ENCODE data around the gene SGO2.
A peak's percentile ranks its signal among the peaks of the same experiment; 100 is the strongest.

The SGO2 gene

GRCh38 chr2:200590090-200590489 lies 64.1 kb downstream of the SGO2 start:
- Histone ChIP-seq H3K4me1 (ENCODE audit: control insufficient read depth in 2 of 2, insufficient read depth in 2 of 2, low read length in 2 of 2) (no peaks in the 10 kb centered on the region), H3K36me3 (ENCODE audit: control insufficient read depth in 2 of 2, insufficient read depth in 2 of 2, low read length in 2 of 2) (no peaks in the 10 kb centered on the region), H3K27me3 (ENCODE audit: control insufficient read depth in 2 of 2, insufficient read depth in 2 of 2, low read length in 2 of 2) (no peaks in the 10 kb centered on the region), H3K9ac (ENCODE audit: low read depth in 1 of 2, low read length in 2 of 2) (no peak overlapping the region), H3K9me3 (ENCODE audit: control insufficient read depth in 2 of 2, low read length in 2 of 2) (no peaks in the 10 kb centered on the region), H3K4me3 (ENCODE audit: low read length in 2 of 2) (no peak overlapping the region), H3K27ac (ENCODE audit: low read depth in 2 of 2, low read length in 2 of 2) (no peak overlapping the region)

DNA sequence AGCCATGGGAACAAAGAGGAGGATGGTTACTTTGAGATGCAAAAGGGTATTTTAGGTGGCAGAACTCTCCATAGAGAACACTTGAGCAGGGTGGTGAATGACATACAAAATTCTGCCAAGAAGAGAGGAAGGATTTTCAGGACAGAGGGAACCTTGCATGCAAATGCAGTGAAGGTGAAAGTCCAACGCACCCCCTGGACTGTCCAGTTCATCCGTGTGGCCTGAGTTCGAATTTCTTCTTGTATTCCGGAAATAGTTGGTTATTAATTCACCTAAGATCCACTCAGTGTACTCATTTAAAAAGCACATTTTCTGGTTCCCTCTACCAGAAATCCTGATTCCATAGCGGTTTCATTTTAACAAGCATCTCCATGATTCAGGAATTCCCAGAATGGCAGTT lies 65.3 kb downstream of the SGO2 start:
- no peaks in the 10 kb centered on the region for H3K27me3 ChIP-seq (ENCODE audit: control insufficient read depth in 2 of 2, insufficient read depth in 2 of 2, low read length in 2 of 2)
- H3K9me3 ChIP-seq (ENCODE audit: control insufficient read depth in 2 of 2, low read length in 2 of 2): no peaks in the 10 kb centered on the region
- no peak overlapping the region for H3K4me3 ChIP-seq (ENCODE audit: low read length in 2 of 2)
- no peaks in the 10 kb centered on the region for H3K4me1 ChIP-seq (ENCODE audit: control insufficient read depth in 2 of 2, insufficient read depth in 2 of 2, low read length in 2 of 2)
- no peak overlapping the region for H3K9ac ChIP-seq (ENCODE audit: low read depth in 1 of 2, low read length in 2 of 2)
- no peaks in the 10 kb centered on the region for H3K36me3 ChIP-seq (ENCODE audit: control insufficient read depth in 2 of 2, insufficient read depth in 2 of 2, low read length in 2 of 2)
- H3K27ac ChIP-seq (ENCODE audit: low read depth in 2 of 2, low read length in 2 of 2): no peak overlapping the region

GRCh38 chr2:200592406-200593075 lies 66.5 kb downstream of the SGO2 start:
- H3K9ac ChIP-seq (ENCODE audit: low read depth in 1 of 2, low read length in 2 of 2): no peak overlapping the region
- H3K4me1 ChIP-seq (ENCODE audit: control insufficient read depth in 2 of 2, insufficient read depth in 2 of 2, low read length in 2 of 2): peaks cover 4 to 5% of the 10 kb centered on the region in 2 donors
- H3K9me3 ChIP-seq (ENCODE audit: control insufficient read depth in 2 of 2, low read length in 2 of 2): no peaks in the 10 kb centered on the region
- H3K4me3 ChIP-seq (ENCODE audit: low read length in 2 of 2): no peak overlapping the region
- no peaks in the 10 kb centered on the region for H3K27me3 ChIP-seq (ENCODE audit: control insufficient read depth in 2 of 2, insufficient read depth in 2 of 2, low read length in 2 of 2)
- no peak overlapping the region for H3K27ac ChIP-seq (ENCODE audit: low read depth in 2 of 2, low read length in 2 of 2)
- H3K36me3 ChIP-seq (ENCODE audit: control insufficient read depth in 2 of 2, insufficient read depth in 2 of 2, low read length in 2 of 2): no peaks in the 10 kb centered on the region

DNA sequence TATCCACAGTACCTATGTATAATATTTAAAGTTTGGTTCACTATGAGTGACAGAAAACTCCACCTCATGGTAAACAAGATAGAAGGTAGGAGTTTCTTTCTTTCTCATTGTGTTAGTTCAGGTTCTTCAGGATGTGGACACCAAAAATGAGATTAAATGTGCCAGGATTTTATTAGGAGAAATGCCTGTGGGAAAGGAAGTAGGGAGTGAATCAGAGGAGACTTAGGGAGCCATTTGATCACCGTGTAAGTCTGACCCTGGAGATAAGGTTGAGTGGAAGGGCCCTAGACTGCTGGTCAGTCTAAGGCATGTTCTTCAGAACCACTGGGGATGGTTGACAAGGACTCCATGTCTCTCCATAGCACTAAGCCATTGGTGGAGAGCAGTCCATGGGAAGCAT lies 67.9 kb downstream of the SGO2 start:
- no peak overlapping the region for H3K4me3 ChIP-seq (ENCODE audit: low read length in 2 of 2)
- no peaks in the 10 kb centered on the region for H3K36me3 ChIP-seq (ENCODE audit: control insufficient read depth in 2 of 2, insufficient read depth in 2 of 2, low read length in 2 of 2)
- no peak overlapping the region for H3K9ac ChIP-seq (ENCODE audit: low read depth in 1 of 2, low read length in 2 of 2)
- H3K27ac ChIP-seq (ENCODE audit: low read depth in 2 of 2, low read length in 2 of 2): no peak overlapping the region
- H3K9me3 ChIP-seq (ENCODE audit: control insufficient read depth in 2 of 2, low read length in 2 of 2): no peaks in the 10 kb centered on the region
- peaks cover 4 to 5% of the 10 kb centered on the region in 2 donors for H3K4me1 ChIP-seq (ENCODE audit: control insufficient read depth in 2 of 2, insufficient read depth in 2 of 2, low read length in 2 of 2)
- H3K27me3 ChIP-seq (ENCODE audit: control insufficient read depth in 2 of 2, insufficient read depth in 2 of 2, low read length in 2 of 2): no peaks in the 10 kb centered on the region

- H3K9ac ChIP-seq (ENCODE audit: low read depth in 1 of 2, low read length in 2 of 2): no peak overlapping the region
- H3K9me3 ChIP-seq (ENCODE audit: control insufficient read depth in 2 of 2, low read length in 2 of 2): no peaks in the 10 kb centered on the region
- H3K4me1 ChIP-seq (ENCODE audit: control insufficient read depth in 2 of 2, insufficient read depth in 2 of 2, low read length in 2 of 2): peaks cover 5 to 6% of the 10 kb centered on the region in 2 donors
- no peaks in the 10 kb centered on the region for H3K27me3 ChIP-seq (ENCODE audit: control insufficient read depth in 2 of 2, insufficient read depth in 2 of 2, low read length in 2 of 2)
- H3K36me3 ChIP-seq (ENCODE audit: control insufficient read depth in 2 of 2, insufficient read depth in 2 of 2, low read length in 2 of 2): no peaks in the 10 kb centered on the region
- peak overlapping the region in 1 of 2 donors; percentile 18 for H3K27ac ChIP-seq (ENCODE audit: low read depth in 2 of 2, low read length in 2 of 2)
- no peak overlapping the region for H3K4me3 ChIP-seq (ENCODE audit: low read length in 2 of 2)
These were observed 69.9 kb downstream of the SGO2 start for GRCh38 chr2:200595913-200596312.

DNA sequence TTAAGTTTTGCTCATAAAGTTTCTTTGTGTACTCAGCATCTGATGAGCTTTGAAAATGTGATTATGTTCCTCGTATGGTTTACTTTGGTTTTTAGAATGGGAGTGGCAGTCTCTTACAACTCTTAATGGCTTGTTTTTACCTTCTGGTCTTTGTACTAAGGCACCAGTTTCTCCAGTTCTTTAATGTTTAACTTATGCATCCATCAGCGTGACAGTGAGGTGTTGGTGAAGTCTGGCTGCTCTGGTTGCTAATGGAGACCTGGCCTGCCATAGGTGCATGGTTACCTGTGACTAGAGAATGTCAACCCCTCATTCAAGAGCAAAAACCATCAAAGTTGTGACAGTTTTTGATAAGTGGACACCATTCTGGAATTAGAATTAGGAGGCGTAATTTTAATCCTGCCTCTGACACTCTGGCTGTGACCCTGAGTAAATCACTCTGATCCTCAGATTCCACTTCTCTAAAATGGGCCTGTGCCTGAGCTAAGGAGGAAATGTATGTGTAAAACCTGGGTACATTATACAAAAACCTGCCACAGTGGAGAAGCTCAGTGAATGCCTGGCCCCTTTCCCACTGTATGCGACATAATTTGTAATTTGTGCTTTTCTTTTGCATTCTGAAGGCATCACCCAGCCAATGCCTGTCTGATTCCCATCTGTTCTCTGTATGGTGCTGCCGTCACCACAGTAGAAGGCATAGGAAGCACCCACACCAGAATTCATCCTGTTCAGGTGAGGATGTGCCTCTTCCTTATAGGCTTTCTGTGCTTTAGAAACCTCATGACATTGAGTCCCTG lies 71.0 kb downstream of the SGO2 start:
- Histone ChIP-seq H3K4me1 (ENCODE audit: control insufficient read depth in 2 of 2, insufficient read depth in 2 of 2, low read length in 2 of 2) (peaks cover 5 to 6% of the 10 kb centered on the region in 2 donors), H3K27me3 (ENCODE audit: control insufficient read depth in 2 of 2, insufficient read depth in 2 of 2, low read length in 2 of 2) (no peaks in the 10 kb centered on the region), H3K36me3 (ENCODE audit: control insufficient read depth in 2 of 2, insufficient read depth in 2 of 2, low read length in 2 of 2) (no peaks in the 10 kb centered on the region), H3K4me3 (ENCODE audit: low read length in 2 of 2) (no peak overlapping the region), H3K27ac (ENCODE audit: low read depth in 2 of 2, low read length in 2 of 2) (peak overlapping the region; percentile 32 to 38), H3K9ac (ENCODE audit: low read depth in 1 of 2, low read length in 2 of 2) (no peak overlapping the region), H3K9me3 (ENCODE audit: control insufficient read depth in 2 of 2, low read length in 2 of 2) (no peaks in the 10 kb centered on the region)

GRCh38 chr2:200599206-200599605 lies 73.2 kb downstream of the SGO2 start:
- Histone ChIP-seq H3K9me3 (ENCODE audit: control insufficient read depth in 2 of 2, low read length in 2 of 2) (no peaks in the 10 kb centered on the region), H3K4me1 (ENCODE audit: control insufficient read depth in 2 of 2, insufficient read depth in 2 of 2, low read length in 2 of 2) (peaks cover 5 to 6% of the 10 kb centered on the region in 2 donors), H3K36me3 (ENCODE audit: control insufficient read depth in 2 of 2, insufficient read depth in 2 of 2, low read length in 2 of 2) (no peaks in the 10 kb centered on the region), H3K9ac (ENCODE audit: low read depth in 1 of 2, low read length in 2 of 2) (no peak overlapping the region), H3K27me3 (ENCODE audit: control insufficient read depth in 2 of 2, insufficient read depth in 2 of 2, low read length in 2 of 2) (no peaks in the 10 kb centered on the region), H3K4me3 (ENCODE audit: low read length in 2 of 2) (no peak overlapping the region), H3K27ac (ENCODE audit: low read depth in 2 of 2, low read length in 2 of 2) (no peak overlapping the region)

DNA sequence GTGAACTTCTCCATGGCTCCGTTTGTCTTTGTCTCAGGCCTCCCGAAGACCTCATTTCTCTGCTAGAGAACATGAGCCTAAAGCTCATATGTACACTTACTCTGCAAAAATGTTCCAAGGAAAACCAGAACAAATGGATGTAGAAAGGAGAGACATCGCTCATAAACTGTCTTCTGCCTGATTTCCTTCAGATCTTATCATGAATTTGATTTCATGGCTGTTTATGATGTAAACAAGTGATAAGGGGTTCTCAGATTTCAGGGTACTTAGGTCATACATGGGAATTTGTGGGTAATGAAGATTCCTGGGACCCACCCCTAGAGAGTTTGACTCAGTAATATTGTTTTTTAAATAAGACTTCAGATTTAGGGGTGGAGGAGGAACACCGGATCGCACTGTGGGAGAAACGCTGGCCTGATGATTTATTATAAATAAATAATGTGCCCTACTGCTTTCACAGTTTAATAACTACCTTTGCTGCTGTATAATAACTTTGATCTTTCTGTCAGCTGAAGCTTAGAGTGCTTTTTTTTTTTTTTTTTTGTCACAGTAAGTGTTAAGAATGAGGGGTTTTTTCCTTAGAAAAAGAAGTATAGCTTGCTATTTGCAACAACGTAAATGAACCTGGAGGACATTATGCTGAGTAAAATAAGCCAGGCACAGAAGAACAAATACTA lies 74.7 kb downstream of the SGO2 start:
- Histone ChIP-seq H3K4me1 (ENCODE audit: control insufficient read depth in 2 of 2, insufficient read depth in 2 of 2, low read length in 2 of 2) (peaks cover 5 to 6% of the 10 kb centered on the region in 2 donors), H3K9ac (ENCODE audit: low read depth in 1 of 2, low read length in 2 of 2) (no peak overlapping the region), H3K27ac (ENCODE audit: low read depth in 2 of 2, low read length in 2 of 2) (no peak overlapping the region), H3K36me3 (ENCODE audit: control insufficient read depth in 2 of 2, insufficient read depth in 2 of 2, low read length in 2 of 2) (no peaks in the 10 kb centered on the region), H3K9me3 (ENCODE audit: control insufficient read depth in 2 of 2, low read length in 2 of 2) (no peaks in the 10 kb centered on the region), H3K27me3 (ENCODE audit: control insufficient read depth in 2 of 2, insufficient read depth in 2 of 2, low read length in 2 of 2) (no peaks in the 10 kb centered on the region), H3K4me3 (ENCODE audit: low read length in 2 of 2) (no peak overlapping the region)

DNA sequence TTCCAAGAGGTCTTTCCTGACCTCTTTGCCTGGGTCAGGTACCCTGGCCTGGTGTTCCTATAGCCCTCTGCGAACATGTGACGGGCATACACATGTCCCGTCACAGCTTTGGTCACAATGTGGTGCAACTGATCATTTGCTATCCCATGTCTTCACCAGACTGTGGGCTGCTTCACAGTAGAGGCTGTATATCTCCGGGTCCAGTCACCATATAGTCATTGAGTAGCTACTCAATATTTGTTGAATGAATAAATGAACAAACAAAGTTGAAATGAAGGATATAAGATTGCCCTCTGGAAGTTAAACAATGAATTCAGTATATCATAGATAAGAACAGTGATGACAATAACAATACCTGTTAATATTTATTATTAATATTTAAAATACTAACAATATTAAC lies 76.6 kb downstream of the SGO2 start:
- H3K36me3 ChIP-seq (ENCODE audit: control insufficient read depth in 2 of 2, insufficient read depth in 2 of 2, low read length in 2 of 2): no peaks in the 10 kb centered on the region
- H3K9ac ChIP-seq (ENCODE audit: low read depth in 1 of 2, low read length in 2 of 2): no peak overlapping the region
- H3K27ac ChIP-seq (ENCODE audit: low read depth in 2 of 2, low read length in 2 of 2): no peak overlapping the region
- peaks cover 0 to 2% of the 10 kb centered on the region in 2 donors for H3K4me1 ChIP-seq (ENCODE audit: control insufficient read depth in 2 of 2, insufficient read depth in 2 of 2, low read length in 2 of 2)
- H3K9me3 ChIP-seq (ENCODE audit: control insufficient read depth in 2 of 2, low read length in 2 of 2): no peaks in the 10 kb centered on the region
- no peak overlapping the region for H3K4me3 ChIP-seq (ENCODE audit: low read length in 2 of 2)
- no peaks in the 10 kb centered on the region for H3K27me3 ChIP-seq (ENCODE audit: control insufficient read depth in 2 of 2, insufficient read depth in 2 of 2, low read length in 2 of 2)

DNA sequence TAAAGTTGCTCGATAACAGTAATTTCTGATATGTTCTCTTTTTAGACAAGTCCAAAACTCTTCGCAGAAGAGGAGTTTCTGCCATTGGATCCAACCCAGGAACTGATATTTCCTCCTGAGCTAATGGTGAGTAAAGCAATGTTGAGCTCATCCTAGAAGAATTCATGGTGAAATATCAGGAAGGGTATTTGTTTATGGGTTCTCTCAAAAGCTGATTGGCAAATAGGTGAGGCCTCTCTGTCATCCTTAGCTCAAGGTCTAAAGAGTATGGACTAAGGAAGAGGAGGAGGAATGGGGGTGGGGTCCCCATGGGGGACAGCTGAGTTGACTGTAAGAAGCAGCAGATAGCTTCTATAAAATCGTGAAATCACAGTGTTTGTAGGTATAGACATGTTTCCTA lies 78.0 kb downstream of the SGO2 start:
- Histone ChIP-seq H3K36me3 (ENCODE audit: control insufficient read depth in 2 of 2, insufficient read depth in 2 of 2, low read length in 2 of 2) (no peaks in the 10 kb centered on the region), H3K9ac (ENCODE audit: low read depth in 1 of 2, low read length in 2 of 2) (no peak overlapping the region), H3K4me1 (ENCODE audit: control insufficient read depth in 2 of 2, insufficient read depth in 2 of 2, low read length in 2 of 2) (peaks cover 0 to 2% of the 10 kb centered on the region in 2 donors), H3K27me3 (ENCODE audit: control insufficient read depth in 2 of 2, insufficient read depth in 2 of 2, low read length in 2 of 2) (no peaks in the 10 kb centered on the region), H3K9me3 (ENCODE audit: control insufficient read depth in 2 of 2, low read length in 2 of 2) (no peaks in the 10 kb centered on the region), H3K4me3 (ENCODE audit: low read length in 2 of 2) (no peak overlapping the region), H3K27ac (ENCODE audit: low read depth in 2 of 2, low read length in 2 of 2) (no peak overlapping the region)

Data from mucosa of rectum (tissue), 2 donors.